ENCODE measurements around the gene TEN1. TPM values are rescaled to one million over a fixed set of nuclear protein-coding genes. Genes with fewer than 3 reads are reported as not detected.

The TEN1 gene
- total and polyA plus RNA-seq, 2 of the 13 experiments (the other 11 are each of a cell fraction or from before 2014, with no cell fraction given), result 18.0 to 21.3 TPM

- TF ChIP-seq U2AF1 (optimal IDR thresholded peaks at IDR 0.05; ENCODE audit: low read depth, low read length), result no peak
- TF ChIP-seq CAMTA2 (CRISPR knock-in tag; IDR thresholded peaks at IDR 0.05; ENCODE audit: borderline replicate concordance), result no peak
- TF ChIP-seq POLR2A (IDR thresholded peaks at IDR 0.05; ENCODE audit: insufficient read depth in 1 of 2, low read depth in 2 of 2, low read length in 2 of 2), result peak; percentile 39 to 69; a peak in 2 of 4 replicates
- TF ChIP-seq PAF1 (CRISPR knock-in tag; IDR thresholded peaks at IDR 0.05), result no peak
- no peak for TF ChIP-seq HNRNPUL1 (IDR thresholded peaks at IDR 0.05; ENCODE audit: low read depth, low read length)
- no peak for TF ChIP-seq TGIF2 (CRISPR knock-in tag; IDR thresholded peaks at IDR 0.05)
- TF ChIP-seq MEF2D (CRISPR knock-in tag; IDR thresholded peaks at IDR 0.05), result peak; percentile 87
- no peak for TF ChIP-seq ZBTB2 (CRISPR knock-in tag; IDR thresholded peaks at IDR 0.05; ENCODE audit: low read depth)
- peak; percentile 15; the same call in 1 of the 2 replicates for TF ChIP-seq ZFP36L1 (CRISPR knock-in tag; IDR thresholded peaks at IDR 0.05)
- no peak for TF ChIP-seq NFIB (CRISPR knock-in tag; IDR thresholded peaks at IDR 0.05; ENCODE audit: borderline replicate concordance)
- TF ChIP-seq SIX4 (CRISPR knock-in tag; IDR thresholded peaks at IDR 0.05), result peak; percentile 40; the same call in 1 of the 2 replicates
- no peak for TF ChIP-seq SMAD1 (CRISPR knock-in tag; IDR thresholded peaks at IDR 0.05; ENCODE audit: borderline replicate concordance, low read depth)
- peak; percentile 69; the same call in 1 of the 2 replicates for TF ChIP-seq ZNF512B (CRISPR knock-in tag; IDR thresholded peaks at IDR 0.05; ENCODE audit: borderline replicate concordance)
- no peak for TF ChIP-seq ZBTB49 (CRISPR knock-in tag; IDR thresholded peaks at IDR 0.05; ENCODE audit: borderline replicate concordance)
- TF ChIP-seq ZFP62 (CRISPR knock-in tag; IDR thresholded peaks at IDR 0.05), result 0 out of 2 replicates have a peak, but pooled peaks have one; percentile 34
- peak; percentile 24; the same call in 1 of the 2 replicates for TF ChIP-seq ZNF878 (CRISPR knock-in tag; IDR thresholded peaks at IDR 0.05)
- TF ChIP-seq ZNF777 (CRISPR knock-in tag; IDR thresholded peaks at IDR 0.05), result 0 out of 2 replicates have a peak, but pooled peaks have one; percentile 31
- TF ChIP-seq NCOR1 (IDR thresholded peaks at IDR 0.05; ENCODE audit: borderline replicate concordance, low read length), result peak; percentile 80; the same call in 1 of the 2 replicates
- 0 out of 2 replicates have a peak, but pooled peaks have one; percentile 64 for TF ChIP-seq ZBTB46 (CRISPR knock-in tag; IDR thresholded peaks at IDR 0.05; ENCODE audit: borderline replicate concordance)
- no peak; the same call in 1 of the 2 replicates for TF ChIP-seq DR1 (CRISPR knock-in tag; IDR thresholded peaks at IDR 0.05)
These were observed 17.9 kb downstream of the TEN1 start (continued) for GRCh38 chr17:75996665-75997590.

All from HepG2 (cell line).